Activated B cell treated with CpG ODN at 0.5 μM for 24 hours (primary cell): Measurements from ENCODE around the gene KCNQ1. TPM values are rescaled to one million over a fixed set of nuclear protein-coding genes. Genes with fewer than 3 reads are reported as not detected.

Experiments
- ATAC-seq: fragments of 200-7000 bp; cut with Tn5 transposase; one replicate; pipeline ENCODE4 v1.10.0; 2021; ENCODE audit warnings: low read depth, mild to moderate bottlenecking, moderate library complexity
- CTCF ChIA-PET: fragments of 350-600 bp; sonication (Branson Sonifier 250); formaldehyde crosslinking; loops from one replicate; lab custom pipeline; 2021; ENCODE audit warnings: antibody characterized with exemption; lab: Charles Lee
- POLR2A ChIA-PET: fragments of 350-600 bp; sonication (Branson Sonifier 250); formaldehyde crosslinking; loops from one replicate; lab custom pipeline; 2021; ENCODE audit warnings: antibody characterized with exemption; lab: Charles Lee
- DNase-seq: peaks from one replicate; pipeline ENCODE4 v3.0.0; 2022
- H3K27ac Mint-ChIP-seq: one replicate; pipeline ENCODE4 v1.8.0; 2020; ENCODE audit warnings: mixed read lengths
- H3K27me3 Mint-ChIP-seq: one replicate; pipeline ENCODE4 v1.8.0; 2021; ENCODE audit warnings: mixed read lengths
- H3K36me3 Mint-ChIP-seq: one replicate; pipeline ENCODE4 v1.8.0; 2021; ENCODE audit warnings: low read depth, mixed read lengths
- H3K4me1 Mint-ChIP-seq: one replicate; pipeline ENCODE4 v1.8.0; 2021; ENCODE audit warnings: mixed read lengths
- H3K4me3 Mint-ChIP-seq: one replicate; pipeline ENCODE4 v1.8.0; 2020; ENCODE audit warnings: mild to moderate bottlenecking, mixed read lengths
- H3K9me3 Mint-ChIP-seq: one replicate; pipeline ENCODE4 v1.8.0; 2020; ENCODE audit warnings: mixed read lengths
- CTCF ChIP-seq: fragments of 200-600 bp; IDR thresholded peaks from one replicate; pipeline ENCODE4 v1.8.0; 2022; ENCODE audit warnings: antibody characterized with exemption, mild to moderate bottlenecking
- intact Hi-C: fragments of 100-400 bp; cut with micrococcal nuclease; formaldehyde crosslinking; loops from one replicate; pipeline ENCODE4 v1.15.1; 2024
- total RNA-seq: library from RNA; stranded (reverse); gene quantifications from 2 replicates; pipeline ENCODE4 v1.2.3, GENCODE V29; 2022

Gene KCNQ1
- total RNA-seq, 1 donor from 2014 or later = 6.5 TPM

GRCh38 chr11:2714871-2715270 lies 270.1 kb downstream of the KCNQ1 start:
- H3K36me3 Mint-ChIP-seq = peaks cover 14% of the 10 kb centered on the region
- H3K9me3 Mint-ChIP-seq = peaks cover 8% of the 10 kb centered on the region
- ChIA-PET CTCF (no interaction called here), POLR2A (no interaction called here)
- no peaks in the 10 kb centered on the region for H3K4me1 Mint-ChIP-seq
- intact Hi-C loops = no loop called here
- DNase-seq (no peak), ATAC-seq (no peak)
- TF ChIP-seq CTCF = no peak
- no peak overlapping the region for H3K27ac Mint-ChIP-seq
- H3K4me3 Mint-ChIP-seq = no peak overlapping the region
- H3K27me3 Mint-ChIP-seq = no peaks in the 10 kb centered on the region

- no peak for DNase-seq
- ChIA-PET CTCF (no interaction called here), POLR2A (interaction anchor here (1.0 kb wide), 1 partner anchor 183 kb away, joined by 3 read pairs; no protein-coding TSS in a partner anchor)
- Mint-ChIP-seq H3K36me3 (peaks cover 8% of the 10 kb centered on the region), H3K4me3 (no peak overlapping the region), H3K9me3 (no peaks in the 10 kb centered on the region), H3K4me1 (no peaks in the 10 kb centered on the region), H3K27ac (no peak overlapping the region), H3K27me3 (no peaks in the 10 kb centered on the region)
- TF ChIP-seq CTCF = no peak
- intact Hi-C loops = no loop called here
- ATAC-seq = no peak
These were observed 271.0 kb downstream of the KCNQ1 start for GRCh38 chr11:2715716-2716350.

GRCh38 chr11:2716376-2717095 lies 271.7 kb downstream of the KCNQ1 start:
- ATAC-seq (no peak), DNase-seq (no peak)
- Mint-ChIP-seq H3K27ac (no peak overlapping the region), H3K9me3 (no peaks in the 10 kb centered on the region), H3K27me3 (no peaks in the 10 kb centered on the region), H3K36me3 (peaks cover 8% of the 10 kb centered on the region), H3K4me1 (no peaks in the 10 kb centered on the region), H3K4me3 (no peak overlapping the region)
- intact Hi-C loops = no loop called here
- POLR2A ChIA-PET = interaction anchor here (1.0 kb wide), 1 partner anchor 183 kb away, joined by 3 read pairs; no protein-coding TSS in a partner anchor
- CTCF ChIA-PET = no interaction called here
- no peak for TF ChIP-seq CTCF

GRCh38 chr11:2717561-2718325 lies 272.9 kb downstream of the KCNQ1 start:
- Mint-ChIP-seq H3K9me3 (no peaks in the 10 kb centered on the region), H3K4me1 (no peaks in the 10 kb centered on the region), H3K4me3 (no peak overlapping the region), H3K27ac (no peak overlapping the region), H3K27me3 (no peaks in the 10 kb centered on the region), H3K36me3 (peaks cover 8% of the 10 kb centered on the region)
- ATAC-seq (no peak), DNase-seq (no peak)
- intact Hi-C loops = no loop called here
- POLR2A ChIA-PET = no interaction called here
- CTCF ChIA-PET = no interaction called here
- no peak for TF ChIP-seq CTCF
